ENCODE data around the gene PEDS1. TPM values are rescaled to one million over a fixed set of nuclear protein-coding genes. Genes with fewer than 3 reads are reported as not detected.

The PEDS1 gene
- total and polyA plus RNA-seq, 2 of the 13 experiments (the other 11 are each of a cell fraction or from before 2014, with no cell fraction given) = 30.5 to 93.9 TPM

- no peak for TF ChIP-seq SNAI1 (CRISPR knock-in tag; IDR thresholded peaks at IDR 0.05; ENCODE audit: borderline replicate concordance)
- 0 out of 2 replicates have a peak, but pooled peaks have one; percentile 42 for TF ChIP-seq ZNF44 (CRISPR knock-in tag; IDR thresholded peaks at IDR 0.05)
- TF ChIP-seq U2AF1 (optimal IDR thresholded peaks at IDR 0.05; ENCODE audit: low read depth, low read length) = no peak
- TF ChIP-seq THRA (CRISPR knock-in tag; IDR thresholded peaks at IDR 0.05; ENCODE audit: borderline replicate concordance) = peak; percentile 62; the same call in 1 of the 2 replicates
- no peak for TF ChIP-seq CBX2 (IDR thresholded peaks at IDR 0.05; ENCODE audit: low read depth, low read length)
- no peak for TF ChIP-seq CBX2 (CRISPR knock-in tag; IDR thresholded peaks at IDR 0.05; ENCODE audit: low read depth)
- TF ChIP-seq ZNF24 (IDR thresholded peaks at IDR 0.05) = 0 out of 2 replicates have a peak, but pooled peaks have one; percentile 66
- TF ChIP-seq IKZF5 (CRISPR knock-in tag; IDR thresholded peaks at IDR 0.05) = peak; percentile 84
- peak; percentile 60 for TF ChIP-seq ZNF350 (CRISPR knock-in tag; IDR thresholded peaks at IDR 0.05; ENCODE audit: borderline replicate concordance, low read depth)
- TF ChIP-seq PAF1 (CRISPR knock-in tag; IDR thresholded peaks at IDR 0.05) = no peak
- TF ChIP-seq FUBP1 (CRISPR knock-in tag; IDR thresholded peaks at IDR 0.05; ENCODE audit: borderline replicate concordance) = 0 out of 2 replicates have a peak, but pooled peaks have one; percentile 69
- peak; percentile 68 for TF ChIP-seq XRCC5 (optimal IDR thresholded peaks at IDR 0.05; ENCODE audit: low read length)
- no peak for TF ChIP-seq ZNF18 (CRISPR knock-in tag; IDR thresholded peaks at IDR 0.05; ENCODE audit: insufficient replicate concordance)
- no peak for TF ChIP-seq ZNF260 (CRISPR knock-in tag; IDR thresholded peaks at IDR 0.05; ENCODE audit: borderline replicate concordance, low read depth)
- TF ChIP-seq ZNF234 (CRISPR knock-in tag; conservative IDR thresholded peaks at IDR 0.05) = no peak
- TF ChIP-seq ZNF569 (CRISPR knock-in tag; IDR thresholded peaks at IDR 0.05; ENCODE audit: borderline replicate concordance) = no peak
- TF ChIP-seq ZNF749 (CRISPR knock-in tag; IDR thresholded peaks at IDR 0.05; ENCODE audit: borderline replicate concordance) = no peak
- TF ChIP-seq ZNF180 (CRISPR knock-in tag; IDR thresholded peaks at IDR 0.05; ENCODE audit: borderline replicate concordance, low read depth) = no peak; the same call in 1 of the 2 replicates
Measured at GRCh38 chr20:50186151-50186885, 32.8 kb upstream of the PEDS1 start (continued).

Data from HepG2 (cell line).